Heart right ventricle (tissue), 16 donors: ENCODE results near the gene PAFAH1B2. TPM values are rescaled to one million over a fixed set of nuclear protein-coding genes. Genes with fewer than 3 reads are reported as not detected.
A peak's percentile ranks its signal among the peaks of the same experiment; 100 is the strongest.

Source experiments
- ATAC-seq, 8 donors: fragments of 200-7000 bp; cut with Tn5 transposase; one replicate each; pipeline ENCODE4 v1.9.1; 2020; ENCODE audit warnings: mild to moderate bottlenecking in 8 of 8, moderate library complexity in 8 of 8, moderate number of reproducible peaks in 1 of 8
- DNase-seq, 2 donors: peaks; one replicate each; pipeline ENCODE4 v3.0.0-alpha.2; 2020
- H3K27ac ChIP-seq, 10 donors: fragments of 200-600 bp; sonication (generic) in 2 of 10; one replicate each; pipeline versions ENCODE4 v1.5.0 to v1.8.0; 2020 to 2022; ENCODE audit warnings: mild to moderate bottlenecking in 3 of 10
- H3K27me3 ChIP-seq, 7 donors: fragments of 200-600 bp; one replicate each; pipeline ENCODE4 v1.8.0; 2021 to 2022; ENCODE audit warnings: mild to moderate bottlenecking in 2 of 7
- H3K36me3 ChIP-seq, 9 donors: fragments of 200-600 bp; sonication (generic) in 1 of 9; one replicate each; pipeline versions ENCODE4 v1.5.0 to v1.8.0; 2020 to 2022; ENCODE audit warnings: mild to moderate bottlenecking in 2 of 9
- H3K4me1 ChIP-seq, 9 donors: fragments of 200-600 bp; sonication (generic) in 1 of 9; one replicate each; pipeline versions ENCODE4 v1.5.0 to v1.8.0; 2020 to 2022; ENCODE audit warnings: mild to moderate bottlenecking in 4 of 9
- H3K4me3 ChIP-seq, 10 donors: fragments of 200-600 bp; sonication (generic) in 2 of 10; one replicate each; pipeline versions ENCODE4 v1.5.0 to v1.8.0; 2020 to 2022; ENCODE audit warnings: mild to moderate bottlenecking in 7 of 10, moderate library complexity in 2 of 10
- H3K9me3 ChIP-seq, 11 donors: fragments of 200-600 bp in 10 of 11; sonication (generic) in 2 of 11; one replicate each; pipeline versions ENCODE4 v1.5.0 to v1.8.0; 2013 to 2022; ENCODE audit warnings: mild to moderate bottlenecking in 2 of 11, control low read depth in 1 of 11, moderate library complexity in 1 of 11
- CTCF ChIP-seq, 9 donors: fragments of 200-600 bp; sonication (generic) in 2 of 9; IDR thresholded peaks; one replicate each; pipeline versions ENCODE4 v1.5.0 to v1.8.0; 2021 to 2022; ENCODE audit warnings: antibody characterized with exemption in 9 of 9, mild to moderate bottlenecking in 5 of 9, moderate library complexity in 1 of 9
- WGBS, 2 donors: extraction: QIAGEN DNeasy Blood & Tissue Kit; methylation state at CpG; one replicate each; pipeline ENCODE4 v1.1.7; 2013; ENCODE audit warnings: inconsistent platforms in 1 of 2; 5-methylcytosine and 5-hydroxymethylcytosine counted together
- intact Hi-C, 10 donors: fragments of 100-400 bp; cut with DNase I; formaldehyde crosslinking; loops; one replicate each; pipeline versions ENCODE4 v1.11.1 to v1.14.2; 2022
- polyA plus RNA-seq, 2 donors: library from polyadenylated mRNA; stranded (reverse); fragments of 200-250 nt; gene quantifications; one replicate each; pipeline ENCODE4 v1.2.3, GENCODE V29; 2013
- total RNA-seq, 10 donors: library from RNA; stranded (reverse); fragmentation: NEBNext Ultra II Directional in 3 of 10; extraction: Animal tissue kit (Norgen Biotek cat#: 25700) in 3 of 10; gene quantifications; one replicate each; pipeline versions ENCODE4 v1.2.1 to v1.2.4, GENCODE V29; 2021 to 2023
- donor health status: Arrhythmogenic right ventricular cardiomyopathy.
- donor health status: ischemic (EF 13 %, LVEDD 7.1; RV severe dilation, severe dysfunction).
- donor health status: healthy with polysubstance abuse.
- donor health status: DM: no; HTN: yes; CAD: no.
- donor health status: DM: no; HTN: no; CAD: no.
- donor health status: ischemic (EF 25% LVEDD 6.9; RV normal size, moderate dysfunction).
- donor health status: ischemic (EF 25% LVEDD 5.7; RV mildly dilated, moderate dysfunction).
- donor health status: healthy.
- donor health status: DM: yes; HTN: yes; CAD: no.
- donor health status: Ischemic cardiomyopathy.
- donor health status: ischemic (EF 35%, LVEDD 5.7; RV mildly dilated, moderate dysfunction).
- donor health status: nonischemic (EF 11% LVEDD 7.7; RV severe dilation, severe dysfunction).
- donor health status: DM: yes; HTN: yes; CAD: no.
- donor health status: PGD.
- donor health status: ischemic (EF 29% LVEDD 5.4; RV normal size, mild dysfunction).
- donor health status: nonischemic (EF 23%, LVEDD 6.1; RV moderate dilation, normal function).

Gene PAFAH1B2
- total and polyA plus RNA-seq, 12 donors, result 18.7 to 71.5 (median 59.4) TPM

- Histone ChIP-seq H3K27me3 (no peaks in the 10 kb centered on the region), H3K4me3 (peak overlapping the region; percentile 80 to 100 (median 89)), H3K4me1 (peaks cover 14 to 38% (median 31%) of the 10 kb centered on the region in 9 donors), H3K27ac (peak overlapping the region; percentile 81 to 98 (median 96)), H3K9me3 (no peaks in the 10 kb centered on the region), H3K36me3 (peaks cover 0 to 30% (median 23%) of the 10 kb centered on the region in 9 donors)
- DNase-seq, result peak; percentile 53 to 63
- 1% methylated on average over 34 to 39 of the region's 39 CpGs for WGBS, 2 donors
- peak; percentile 30 to 73 (median 53) for ATAC-seq
- TF ChIP-seq CTCF (IDR thresholded peaks at IDR 0.05), result no peak
- intact Hi-C loops, result loop anchor here in 4 of 10 donors (2.0 to 5.0 kb wide), 5 partner anchors 31 to 43 kb away; partner anchors contain the start of gene PAFAH1B2 (in 1 of the 4)
These were observed 35.2 kb downstream of the PAFAH1B2 start for GRCh38 chr11:117179048-117179999.

- intact Hi-C loops, result loop anchor here in 7 of 10 donors (2.0 to 5.0 kb wide), 4 partner anchors 33 to 47 kb away; no protein-coding TSS in a partner anchor
- 45 to 48% methylated on average over 4 of the region's 4 CpGs for WGBS, 2 donors
- peaks cover 0 to 35% (median 23%) of the 10 kb centered on the region in 9 donors for H3K36me3 ChIP-seq
- no peaks in the 10 kb centered on the region for H3K9me3 ChIP-seq
- no peak for ATAC-seq
- peak overlapping the region in 9 of 10 donors; percentile 80 to 100 (median 91) for H3K4me3 ChIP-seq
- H3K27me3 ChIP-seq, result no peaks in the 10 kb centered on the region
- no peak for TF ChIP-seq CTCF (IDR thresholded peaks at IDR 0.05)
- no peak for DNase-seq
- peaks cover 14 to 38% (median 31%) of the 10 kb centered on the region in 9 donors for H3K4me1 ChIP-seq
- H3K27ac ChIP-seq, result peak overlapping the region in 9 of 10 donors; percentile 93 to 98 (median 96)
These were observed 35.9 kb downstream of the PAFAH1B2 start for GRCh38 chr11:117180020-117180419.

- no peaks in the 10 kb centered on the region for H3K9me3 ChIP-seq
- intact Hi-C loops, result loop anchor here in 7 of 10 donors (2.0 to 5.0 kb wide), 4 partner anchors 34 to 46 kb away; no protein-coding TSS in a partner anchor
- peak in 5 of 8 donors; percentile 7 to 19 (median 14) for ATAC-seq
- H3K27me3 ChIP-seq, result no peaks in the 10 kb centered on the region
- H3K27ac ChIP-seq, result peak overlapping the region in 6 of 10 donors; percentile 96 to 98 (median 97)
- H3K4me3 ChIP-seq, result peak overlapping the region in 4 of 10 donors; percentile 82 to 100 (median 89)
- H3K36me3 ChIP-seq, result peaks cover 0 to 44% (median 25%) of the 10 kb centered on the region in 9 donors
- H3K4me1 ChIP-seq, result peaks cover 14 to 38% (median 31%) of the 10 kb centered on the region in 9 donors
- 49 to 51% methylated on average over 22 of the region's 22 CpGs for WGBS, 2 donors
- DNase-seq, result peak; percentile 59 to 73
- TF ChIP-seq CTCF (IDR thresholded peaks at IDR 0.05), result peak in 8 of 9 donors; percentile 47 to 86 (median 66)
These were observed 36.8 kb downstream of the PAFAH1B2 start for GRCh38 chr11:117180661-117181585.
